HG03060 (cell line): ENCODE results near the gene DSTN.

ENCODE experiments used
- ATAC-seq: cut with Tn5 transposase; IDR thresholded peaks from one replicate; pipeline ENCODE4 v1.9.1; 2021; ENCODE audit warnings: low read depth, moderate number of reproducible peaks; ENCODE audit not compliant: unreplicated experiment

Gene DSTN

GRCh38 chr20:17634661-17635331, 64.9 kb downstream of the DSTN start:
- no peak for ATAC-seq

GRCh38 chr20:17635332-17636244, 65.7 kb downstream of the DSTN start:
- no peak for ATAC-seq

DNA sequence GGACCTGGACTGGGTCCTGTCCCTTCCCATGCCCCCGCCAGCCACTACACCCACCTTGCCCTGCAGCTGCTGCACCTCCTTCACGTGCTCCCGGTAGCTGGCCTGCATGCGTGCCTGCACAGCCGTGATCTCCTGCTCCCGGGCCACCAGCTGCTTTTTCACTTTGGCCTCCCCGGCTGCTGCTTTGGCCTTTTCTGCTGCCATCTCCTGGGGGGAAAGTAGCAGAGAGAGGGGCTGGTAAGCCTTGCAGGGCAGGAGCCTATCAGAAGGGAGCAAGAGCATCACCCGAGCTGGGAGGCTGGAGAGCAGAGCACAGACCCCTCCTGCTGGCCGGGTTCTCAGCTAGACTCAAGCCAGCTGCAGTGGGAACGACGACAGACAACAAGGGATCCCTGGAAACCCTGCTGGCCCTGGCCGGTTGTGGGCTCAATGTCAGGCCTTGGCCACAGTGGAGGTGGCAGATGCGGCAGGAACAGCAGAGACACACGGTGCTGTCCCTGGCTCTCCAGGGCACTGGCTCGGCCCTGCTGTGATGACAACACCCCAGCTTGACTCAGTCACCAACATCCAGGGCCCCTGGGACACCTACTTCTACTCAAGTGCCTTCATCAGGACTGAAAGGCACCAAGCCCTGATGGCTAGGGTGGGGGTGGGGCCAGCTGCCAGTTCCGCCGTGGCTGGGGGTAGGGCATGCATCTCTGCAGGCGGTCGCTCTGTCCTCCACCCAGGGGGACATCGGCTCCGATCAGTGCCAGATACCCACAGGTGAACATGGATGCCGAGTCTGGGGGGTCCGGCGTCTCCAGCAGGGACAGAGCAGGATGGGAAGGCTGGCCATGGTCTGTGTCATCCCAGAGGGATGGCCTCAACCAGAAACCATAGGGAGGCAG, 66.9 kb downstream of the DSTN start:
- ATAC-seq: no peak

GRCh38 chr20:17637413-17637780, 67.5 kb downstream of the DSTN start:
- ATAC-seq: no peak

DNA sequence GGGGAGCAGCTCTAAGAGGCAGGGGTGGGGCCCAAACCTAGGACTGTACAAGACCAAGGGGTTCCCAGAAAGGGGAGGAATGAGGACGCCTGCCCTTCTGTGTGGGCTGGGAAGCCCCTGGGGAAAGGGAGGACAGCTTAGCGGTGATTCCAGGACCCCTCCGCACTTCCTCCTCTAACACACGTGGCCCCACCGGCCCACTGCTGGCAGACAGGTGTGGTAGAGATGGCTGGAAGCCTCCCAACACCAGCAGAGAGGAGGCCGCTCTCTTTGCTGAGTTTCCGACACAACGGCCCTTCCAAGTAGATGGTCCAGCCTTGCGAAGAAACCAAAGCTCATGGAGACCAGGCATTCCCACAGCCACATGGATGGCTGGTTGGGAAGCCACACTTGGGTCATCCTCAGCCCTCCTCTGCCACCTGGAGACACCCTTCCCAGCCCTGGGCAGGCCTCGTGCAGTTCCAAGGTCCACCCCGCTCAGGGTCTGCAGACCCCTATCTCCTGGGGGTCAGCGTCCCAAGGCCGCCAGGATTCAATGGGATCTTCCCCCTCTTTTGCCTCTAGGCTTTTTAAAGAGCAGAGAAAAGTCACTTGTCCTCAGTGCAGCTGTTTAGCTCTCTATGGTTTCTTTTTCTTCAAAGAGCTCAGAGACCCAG, 68.2 kb downstream of the DSTN start:
- no peak for ATAC-seq

- no peak for ATAC-seq
These were observed 69.0 kb downstream of the DSTN start for GRCh38 chr20:17638835-17639407.

GRCh38 chr20:17640146-17640874, 70.4 kb downstream of the DSTN start:
- ATAC-seq: no peak

- no peak for ATAC-seq
These were observed 71.1 kb downstream of the DSTN start for GRCh38 chr20:17640875-17641378.

DNA sequence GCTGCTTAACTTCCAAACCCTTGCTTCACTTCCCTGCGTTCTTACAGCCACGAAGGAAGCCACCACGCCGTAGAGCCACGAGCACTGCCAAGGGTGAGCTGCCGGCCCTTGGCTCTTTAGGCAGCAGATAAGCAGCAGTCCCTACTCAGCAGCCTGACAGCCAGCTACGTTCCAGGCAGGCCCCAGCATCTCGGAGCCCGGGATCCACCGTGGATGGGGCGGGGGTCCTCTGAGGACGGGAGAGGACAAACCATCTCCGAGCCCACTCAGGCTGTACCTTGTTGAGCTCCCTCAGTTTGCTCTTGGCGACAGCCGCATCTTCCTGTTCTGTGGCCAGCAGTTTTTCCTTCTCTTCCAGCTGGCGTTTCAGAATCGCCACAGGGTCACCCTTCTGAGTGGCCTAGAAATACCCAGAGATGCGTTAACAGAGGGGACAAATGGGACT, 71.7 kb downstream of the DSTN start:
- ATAC-seq: no peak

- no peak for ATAC-seq
These were observed 72.1 kb downstream of the DSTN start for GRCh38 chr20:17641993-17642392.

- ATAC-seq: no peak
These were observed 72.8 kb downstream of the DSTN start for GRCh38 chr20:17642404-17643269.

DNA sequence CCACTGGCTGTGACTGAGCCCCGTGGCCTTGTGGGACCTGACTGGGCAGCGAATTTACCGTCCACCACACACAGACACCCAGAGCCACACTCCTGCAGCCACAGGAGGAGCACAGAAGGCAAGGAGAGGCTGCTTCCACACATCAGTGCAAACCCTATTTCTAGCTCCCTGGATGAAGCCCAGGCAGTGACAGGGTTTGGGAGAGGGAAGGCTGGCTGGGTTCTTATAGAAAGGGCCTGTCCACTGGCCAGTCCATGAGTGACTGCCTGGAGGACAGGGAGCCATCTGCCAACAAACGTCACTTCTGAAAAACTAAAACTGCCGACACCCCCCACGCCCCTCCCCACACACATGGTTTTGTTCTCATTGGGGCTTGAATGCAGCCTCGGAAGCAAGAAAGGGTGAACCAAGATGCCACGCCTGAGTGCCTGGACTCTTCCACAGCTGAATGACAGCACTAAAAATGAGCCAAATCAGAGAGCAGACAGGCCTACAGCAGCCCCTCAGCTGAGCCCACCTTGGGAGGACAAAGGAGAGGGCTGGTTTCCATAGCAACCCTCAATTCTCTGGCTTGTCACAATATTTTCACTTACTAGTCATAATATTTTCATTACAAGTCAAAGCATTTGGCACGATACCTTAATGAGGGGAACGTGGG, 73.8 kb downstream of the DSTN start:
- no peak for ATAC-seq

DNA sequence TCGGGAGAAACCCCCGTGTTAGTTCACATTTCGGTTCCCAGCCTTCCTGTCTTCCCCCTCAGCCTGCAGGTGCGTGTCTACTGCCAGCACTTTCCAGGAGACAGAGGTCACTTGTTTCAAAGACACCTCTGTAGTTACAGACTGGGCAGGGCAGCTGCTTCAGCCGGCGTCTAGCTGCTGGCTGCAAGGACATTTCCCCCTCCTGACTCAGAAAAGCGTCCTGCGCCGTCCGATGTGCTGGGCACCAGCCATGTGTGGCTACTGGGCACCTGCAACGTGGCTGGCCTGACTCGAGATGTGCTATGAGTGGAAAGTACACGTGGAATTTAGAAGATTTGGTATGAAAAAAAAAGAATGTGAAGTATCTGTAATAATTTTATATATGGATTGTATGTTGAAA, 74.6 kb downstream of the DSTN start:
- no peak for ATAC-seq

- ATAC-seq: no peak
These were observed 75.1 kb downstream of the DSTN start for GRCh38 chr20:17645010-17645409.

- ATAC-seq: no peak
These were observed 75.8 kb downstream of the DSTN start for GRCh38 chr20:17645546-17646208.

- ATAC-seq: no peak
These were observed 76.5 kb downstream of the DSTN start for GRCh38 chr20:17646209-17646960.

GRCh38 chr20:17646961-17647301, 77.1 kb downstream of the DSTN start:
- no peak for ATAC-seq
